H9 (cell line): ENCODE results near the gene ZFP14. TPM values are rescaled to one million over a fixed set of nuclear protein-coding genes. Genes with fewer than 3 reads are reported as not detected.

Experiments
- DNase-seq: peaks from one replicate; pipeline ENCODE4 v3.0.0-alpha.2; 2017
- H2AFZ ChIP-seq: one replicate; pipeline ENCODE4 v1.6.1; 2013; ENCODE audit warnings: mild to moderate bottlenecking, low read length, control low read depth, moderate library complexity
- H2AK5ac ChIP-seq: 2 replicates; pipeline ENCODE4 v1.6.1; 2013; ENCODE audit warnings: low read length, control low read depth, mixed read lengths; ENCODE audit not compliant: insufficient read length
- H2BK120ac ChIP-seq: one replicate; pipeline ENCODE4 v1.6.1; 2013; ENCODE audit warnings: low read depth, mild to moderate bottlenecking, low read length, control low read depth, inconsistent platforms; ENCODE audit not compliant: poor library complexity, severe bottlenecking
- H2BK12ac ChIP-seq: 2 replicates; pipeline ENCODE4 v1.6.1; 2013; ENCODE audit warnings: low read length, control low read depth, mixed read lengths, low read depth; ENCODE audit not compliant: insufficient read length
- H2BK15ac ChIP-seq: 2 replicates; pipeline ENCODE4 v1.6.1; 2013; ENCODE audit warnings: low read depth, low read length, control low read depth
- H2BK20ac ChIP-seq: one replicate; pipeline ENCODE4 v1.6.1; 2013; ENCODE audit warnings: low read depth, mild to moderate bottlenecking, low read length, control low read depth, inconsistent platforms; ENCODE audit not compliant: poor library complexity, severe bottlenecking
- H2BK5ac ChIP-seq: 2 replicates; pipeline ENCODE4 v1.6.1; 2013; ENCODE audit warnings: low read length, control low read depth, mixed read lengths; ENCODE audit not compliant: insufficient read length
- H3K14ac ChIP-seq: 2 replicates; pipeline ENCODE4 v1.6.1; 2013; ENCODE audit warnings: low read length, control low read depth; ENCODE audit not compliant: insufficient read depth
- H3K18ac ChIP-seq: 2 replicates; pipeline ENCODE4 v1.6.1; 2013; ENCODE audit warnings: low read depth, mild to moderate bottlenecking, mixed read lengths, low read length, control low read depth; ENCODE audit not compliant: insufficient read length
- H3K23ac ChIP-seq: 2 replicates; pipeline ENCODE4 v1.6.1; 2013; ENCODE audit warnings: low read length, control low read depth, mixed read lengths, low read depth; ENCODE audit not compliant: insufficient read length
- H3K23me2 ChIP-seq: 2 replicates; pipeline ENCODE4 v1.6.1; 2013; ENCODE audit warnings: low read depth, mild to moderate bottlenecking, mixed read lengths, low read length, control low read depth; ENCODE audit not compliant: insufficient read length, poor library complexity, severe bottlenecking
- H3K27ac ChIP-seq: 2 replicates; pipeline ENCODE4 v1.5.1; 2013; ENCODE audit warnings: low read length, control low read depth, mixed read lengths, low read depth; ENCODE audit not compliant: insufficient read length
- H3K27me3 ChIP-seq: 2 replicates; pipeline ENCODE4 v1.6.1; 2013; ENCODE audit warnings: low read length, control low read depth, inconsistent platforms; ENCODE audit not compliant: insufficient read depth
- H3K4ac ChIP-seq: 2 replicates; pipeline ENCODE4 v1.6.1; 2013; ENCODE audit warnings: low read depth, mild to moderate bottlenecking, control low read depth, inconsistent platforms, low read length, moderate library complexity
- H3K4me1 ChIP-seq: 2 replicates; pipeline ENCODE4 v1.6.1; 2013; ENCODE audit warnings: low read length, control low read depth, inconsistent platforms; ENCODE audit not compliant: insufficient read depth
- H3K4me2 ChIP-seq: 2 replicates; pipeline ENCODE4 v1.6.1; 2013; ENCODE audit warnings: low read length, control low read depth, mixed read lengths; ENCODE audit not compliant: insufficient read length, insufficient read depth
- H3K56ac ChIP-seq: 2 replicates; pipeline ENCODE4 v1.6.1; 2013; ENCODE audit warnings: low read depth, mild to moderate bottlenecking, mixed read lengths, low read length, control low read depth; ENCODE audit not compliant: insufficient read length
- H3K79me1 ChIP-seq: 2 replicates; pipeline ENCODE4 v1.6.1; 2013; ENCODE audit warnings: low read depth, mild to moderate bottlenecking, moderate library complexity, low read length, control low read depth, inconsistent platforms; ENCODE audit not compliant: insufficient read depth, poor library complexity, severe bottlenecking
- H3K79me2 ChIP-seq: 2 replicates; pipeline ENCODE4 v1.6.1; 2013; ENCODE audit warnings: low read length, control low read depth, inconsistent platforms; ENCODE audit not compliant: insufficient read depth
- H3K9ac ChIP-seq: 2 replicates; pipeline ENCODE4 v1.6.1; 2013; ENCODE audit warnings: low read length, control low read depth, mixed read lengths; ENCODE audit not compliant: insufficient read length; ENCODE audit errors: extremely low read depth
- H3K9me3 ChIP-seq: one replicate; pipeline ENCODE4 v1.6.1; 2013; ENCODE audit warnings: low read depth, low read length, inconsistent platforms; ENCODE audit not compliant: control insufficient read depth
- H3T11ph ChIP-seq: one replicate; pipeline ENCODE4 v1.6.1; 2013; ENCODE audit warnings: mild to moderate bottlenecking, low read length, control low read depth, inconsistent platforms
- H4K20me1 ChIP-seq: one replicate; pipeline ENCODE4 v1.6.1; 2013; ENCODE audit not compliant: control insufficient read depth, insufficient read length, insufficient read depth
- H4K5ac ChIP-seq: 2 replicates; pipeline ENCODE4 v1.6.1; 2013; ENCODE audit warnings: low read depth, mild to moderate bottlenecking, mixed read lengths, low read length, control low read depth; ENCODE audit not compliant: insufficient read length
- H4K8ac ChIP-seq: replicated peaks from 2 replicates; pipeline ENCODE4 v1.6.1; 2013; ENCODE audit warnings: low read length, control low read depth, mixed read lengths, low read depth; ENCODE audit not compliant: insufficient read length
- H4K91ac ChIP-seq: 2 replicates; pipeline ENCODE4 v1.6.1; 2013; ENCODE audit warnings: low read depth, mild to moderate bottlenecking, moderate library complexity, mixed read lengths, low read length, control low read depth; ENCODE audit not compliant: insufficient read length
- H3K27ac Mint-ChIP-seq, 3 experiments: 2 replicates in 2 of 3; 3 replicates in 1 of 3; pipeline ENCODE4 v1.8.0; 2020 to 2021; ENCODE audit warnings: mixed read lengths in 3 of 3, mild to moderate bottlenecking in 1 of 3, moderate library complexity in 1 of 3
- H3K27me3 Mint-ChIP-seq: 2 replicates; pipeline ENCODE4 v1.8.0; 2021; ENCODE audit warnings: low read depth, mild to moderate bottlenecking, moderate library complexity, mixed read lengths
- H3K36me3 Mint-ChIP-seq, 3 experiments: 2 replicates in 2 of 3; 3 replicates in 1 of 3; pipeline ENCODE4 v1.8.0; 2020 to 2021; ENCODE audit warnings: low read depth in 3 of 3, mixed read lengths in 3 of 3; ENCODE audit not compliant: insufficient read depth in 1 of 3
- H3K4me1 Mint-ChIP-seq, 2 experiments: 2 replicates each; pipeline ENCODE4 v1.8.0; 2020; ENCODE audit warnings: mixed read lengths in 2 of 2
- H3K4me3 Mint-ChIP-seq, 2 experiments: 2 replicates in 1 of 2; 3 replicates in 1 of 2; pipeline ENCODE4 v1.8.0; 2020 to 2021; ENCODE audit warnings: mild to moderate bottlenecking in 2 of 2, mixed read lengths in 2 of 2, moderate library complexity in 1 of 2
- H3K9me3 Mint-ChIP-seq, 2 experiments: 2 replicates in 1 of 2; 3 replicates in 1 of 2; pipeline ENCODE4 v1.8.0; 2020; ENCODE audit warnings: mild to moderate bottlenecking in 2 of 2, mixed read lengths in 2 of 2, moderate library complexity in 1 of 2
- CTCF ChIP-seq: fragments of 200-600 bp; sonication (generic); conservative IDR thresholded peaks from 3 replicates; pipeline ENCODE4 v1.8.0; 2021; ENCODE audit warnings: antibody characterized with exemption, mild to moderate bottlenecking
- WGBS: extraction: QIAGEN DNeasy Blood & Tissue Kit; methylation state at CpG from one replicate; pipeline ENCODE4 v1.1.7; 2013; ENCODE audit warnings: missing lambda C conversion rate, low lambda C conversion rate, mixed read lengths; ENCODE audit not compliant: insufficient read length; ENCODE audit errors: extremely low coverage; 5-methylcytosine and 5-hydroxymethylcytosine counted together
- total RNA-seq: library from RNA; stranded (reverse); gene quantifications from 2 replicates; pipeline ENCODE4 v1.2.1, GENCODE V29; 2021

ZFP14 gene
- total RNA-seq, 1 experiment from 2014 or later, result 4.5 TPM

- Histone ChIP-seq H2BK20ac (no peak overlapping the region), H3K23ac (no peak overlapping the region), H3K4ac (no peak overlapping the region), H3K4me1 (no peaks in the 10 kb centered on the region), H3T11ph (no peak overlapping the region), H3K79me2 (no peaks in the 10 kb centered on the region), H4K5ac (no peak overlapping the region), H4K8ac (no peak overlapping the region), H4K91ac (no peak overlapping the region), H2AFZ (no peak overlapping the region), H2BK120ac (no peak overlapping the region), H3K9me3 (no peaks in the 10 kb centered on the region), H3K18ac (no peak overlapping the region), H2BK5ac (no peak overlapping the region), H3K14ac (no peak overlapping the region), H3K9ac (peak overlapping the region; percentile 20), H4K20me1 (no peaks in the 10 kb centered on the region), H3K4me2 (peak overlapping the region; percentile 68), H2AK5ac (no peak overlapping the region), H3K23me2 (no peaks in the 10 kb centered on the region), H3K27me3 (no peaks in the 10 kb centered on the region), H3K79me1 (peaks cover 6% of the 10 kb centered on the region), H2BK12ac (no peak overlapping the region), H3K27ac (no peak overlapping the region), H2BK15ac (no peak overlapping the region), H3K56ac (no peak overlapping the region)
- H3K27me3 Mint-ChIP-seq, result no peaks in the 10 kb centered on the region
- no peak overlapping the region for H3K27ac Mint-ChIP-seq
- H3K4me1 Mint-ChIP-seq, result peaks cover 9 to 13% of the 10 kb centered on the region in 2 experiments
- H3K36me3 Mint-ChIP-seq, result peaks cover 0 to 2% (median 1%) of the 10 kb centered on the region in 3 experiments; a peak in 6 of 7 replicates
- no peak for TF ChIP-seq CTCF
- no peak for DNase-seq
- WGBS, result no CpG with 5 or more reads among the region's 10 CpGs
- H3K9me3 Mint-ChIP-seq, result peaks cover 0 to 7% of the 10 kb centered on the region in 2 experiments; a peak in 1 of 5 replicates
- peak overlapping the region; percentile 89 for H3K4me3 Mint-ChIP-seq
Observed at GRCh38 chr19:36377541-36378178, 1.3 kb downstream of the ZFP14 start.
